AG09319 (cell line): ENCODE measurements around the gene NOLC1.
"Not testable (repeated sequence)": the region's sequence is repeated elsewhere in the genome, so short reads cannot be mapped to it uniquely, and the experiment has no call there.

Source experiments
- DNase-seq: peaks from one replicate; pipeline ENCODE4 v3.0.0-alpha.2; 2010; ENCODE audit warnings: low read depth; ENCODE audit errors: extremely low read depth
- CTCF ChIP-seq: IDR thresholded peaks from 2 replicates; pipeline ENCODE4 v1.5.1; 2011; ENCODE audit warnings: low read depth, mild to moderate bottlenecking, inconsistent platforms, low read length, moderate library complexity

NOLC1 gene

GRCh38 chr10:102185272-102185671 lies 33.1 kb downstream of the NOLC1 start:
- no peak for DNase-seq
- TF ChIP-seq CTCF: no peak

- TF ChIP-seq CTCF: no peak
- DNase-seq: no peak
Observed at GRCh38 chr10:102185811-102186527, 33.8 kb downstream of the NOLC1 start.

GRCh38 chr10:102188298-102188940 lies 36.2 kb downstream of the NOLC1 start:
- no peak for DNase-seq
- TF ChIP-seq CTCF: no peak

GRCh38 chr10:102188941-102189898 lies 37.0 kb downstream of the NOLC1 start:
- not testable (repeated sequence) for DNase-seq

- DNase-seq: no peak
- no peak for TF ChIP-seq CTCF
Observed at GRCh38 chr10:102191956-102192355, 39.8 kb downstream of the NOLC1 start.

- no peak for DNase-seq
Observed at GRCh38 chr10:102195296-102195870, 43.2 kb downstream of the NOLC1 start.

More at GRCh38 chr10:102195296-102195870, 43.2 kb downstream of the NOLC1 start:
- TF ChIP-seq CTCF: no peak
